Lung (tissue), 12 donors: ENCODE data around the gene CCR3. TPM values are rescaled to one million over a fixed set of nuclear protein-coding genes. Genes with fewer than 3 reads are reported as not detected.

Experiments used
- ATAC-seq: fragments of 200-7000 bp; cut with Tn5 transposase; one replicate; pipeline ENCODE4 v1.9.1; 2020; ENCODE audit warnings: moderate number of reproducible peaks; ENCODE audit not compliant: insufficient read depth, low FRiP score
- DNase-seq, 3 donors: peaks; one replicate each; pipeline ENCODE4 v3.0.0-alpha.2; 2013 to 2017
- H3K27ac ChIP-seq, 2 donors: one replicate each; pipeline ENCODE4 v1.5.1; 2013; ENCODE audit warnings: mild to moderate bottlenecking in 2 of 2, moderate library complexity in 2 of 2, control low read depth in 1 of 2, inconsistent platforms in 1 of 2, low read depth in 1 of 2, low read length in 1 of 2
- H3K27me3 ChIP-seq, 3 donors: one replicate each; pipeline ENCODE4 v1.5.1; 2013; ENCODE audit warnings: low read length in 2 of 3; ENCODE audit not compliant: control insufficient read depth in 3 of 3, insufficient read depth in 3 of 3
- H3K36me3 ChIP-seq, 4 donors: one replicate each; pipeline ENCODE4 v1.5.1; 2013; ENCODE audit warnings: low read length in 4 of 4, mild to moderate bottlenecking in 1 of 4, moderate library complexity in 1 of 4; ENCODE audit not compliant: control insufficient read depth in 4 of 4, insufficient read depth in 4 of 4
- H3K4me1 ChIP-seq, 5 donors: one replicate each; pipeline ENCODE4 v1.5.1; 2013; ENCODE audit warnings: low read length in 5 of 5, mild to moderate bottlenecking in 2 of 5, moderate library complexity in 1 of 5; ENCODE audit not compliant: control insufficient read depth in 5 of 5, insufficient read depth in 5 of 5
- H3K4me3 ChIP-seq: one replicate; pipeline ENCODE4 v1.5.1; 2013; ENCODE audit warnings: mild to moderate bottlenecking, control low read depth, moderate library complexity
- H3K9ac ChIP-seq, 2 donors: one replicate each; pipeline ENCODE4 v1.5.1; 2013; ENCODE audit warnings: low read length in 2 of 2, control low read depth in 1 of 2; ENCODE audit not compliant: insufficient read depth in 1 of 2
- H3K9me3 ChIP-seq, 4 donors: one replicate each; pipeline ENCODE4 v1.5.1; 2013; ENCODE audit warnings: low read length in 3 of 4, mild to moderate bottlenecking in 1 of 4, moderate library complexity in 1 of 4; ENCODE audit not compliant: control insufficient read depth in 4 of 4, insufficient read depth in 3 of 4
- CTCF ChIP-seq: IDR thresholded peaks from 2 replicates; pipeline ENCODE4 v1.5.1; 2012; ENCODE audit warnings: mild to moderate bottlenecking; ENCODE audit errors: control extremely low read depth, extremely low read depth
- WGBS, 2 donors: extraction: QIAGEN DNeasy Blood & Tissue Kit; methylation state at CpG; one replicate each; pipeline ENCODE4 v1.1.7; 2013; 5-methylcytosine and 5-hydroxymethylcytosine counted together
- polyA plus RNA-seq, 2 donors: library from polyadenylated mRNA; stranded (reverse); fragments of 200-250 nt; gene quantifications; one replicate each; pipeline ENCODE4 v1.2.1, GENCODE V29; 2013
- total RNA-seq, 2 donors: library from RNA; depleted of rRNA in 1 of 2; stranded (reverse); fragments of >200 nt in 1 of 2; gene quantifications; one replicate each; pipeline ENCODE4 v1.2.1, GENCODE V29; 2014 to 2021
- donor health status: control.
- donor health status: control.
- donor health status: Bipolar disorder and iron deficiency.
- donor health status: healthy.
- donor health status: DM: yes; HTN: yes; CAD: no.

CCR3 gene
- total and polyA plus RNA-seq, 4 donors, result 0.15 to 0.88 (median 0.31) TPM; not detected in 1

DNA sequence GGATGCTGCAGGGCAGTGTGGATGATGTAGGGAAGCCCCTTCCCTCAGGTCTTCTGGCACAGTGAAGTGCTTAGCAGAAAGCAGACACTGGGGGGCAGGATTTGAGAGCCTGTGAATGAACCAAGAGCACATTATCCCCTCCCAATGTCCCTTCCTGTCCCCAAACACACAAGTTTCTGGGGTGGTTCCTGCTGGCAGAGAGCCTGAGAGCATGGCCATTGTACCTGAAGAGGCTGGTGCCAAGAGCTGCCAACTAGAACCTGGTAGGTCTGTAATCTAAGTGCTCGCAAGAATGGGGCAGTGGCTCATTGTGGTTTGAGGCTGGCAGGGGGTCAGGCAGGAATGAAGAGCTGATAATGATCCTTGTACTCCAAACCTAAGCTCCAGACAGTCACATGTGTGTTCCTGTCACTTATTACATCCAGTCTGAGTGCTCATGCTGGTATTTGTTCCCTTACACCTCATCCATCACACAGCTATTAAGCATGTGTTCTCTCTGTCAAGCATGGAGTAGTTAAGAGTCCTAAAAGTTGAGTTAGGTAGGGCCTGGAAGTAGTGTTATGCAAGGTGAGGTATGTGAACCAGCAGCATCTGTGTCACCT, 27.4 kb upstream of the CCR3 start:
- WGBS, 2 donors, result 67 to 92% methylated on average over 1 of the region's 1 CpG
- H3K9me3 ChIP-seq, result no peaks in the 10 kb centered on the region
- ATAC-seq, result peak; percentile 71
- DNase-seq, result peak; percentile 30 to 73 (median 61)
- no peak for TF ChIP-seq CTCF
- H3K9ac ChIP-seq, result no peak overlapping the region
- no peaks in the 10 kb centered on the region for H3K36me3 ChIP-seq
- H3K27me3 ChIP-seq, result no peaks in the 10 kb centered on the region
- H3K4me3 ChIP-seq, result no peak overlapping the region
- peaks cover 0 to 20% (median 10%) of the 10 kb centered on the region in 5 donors for H3K4me1 ChIP-seq
- H3K27ac ChIP-seq, result peak overlapping the region in 1 of 2 donors; percentile 21

- DNase-seq (peak; percentile 30 to 62 (median 43)), ATAC-seq (peak; percentile 44)
- no peak overlapping the region for H3K4me3 ChIP-seq
- peak overlapping the region in 1 of 2 donors; percentile 2 for H3K27ac ChIP-seq
- H3K27me3 ChIP-seq, result no peaks in the 10 kb centered on the region
- no peaks in the 10 kb centered on the region for H3K36me3 ChIP-seq
- no peak for TF ChIP-seq CTCF
- H3K9ac ChIP-seq, result no peak overlapping the region
- 62 to 74% methylated on average over 4 of the region's 4 CpGs for WGBS, 2 donors
- peaks cover 0 to 20% (median 10%) of the 10 kb centered on the region in 5 donors for H3K4me1 ChIP-seq
- H3K9me3 ChIP-seq, result peaks cover 0 to 5% (median 0%) of the 10 kb centered on the region in 4 donors
Observed at GRCh38 chr3:46215810-46216414, 26.3 kb upstream of the CCR3 start.

GRCh38 chr3:46218196-46218709, 24.0 kb upstream of the CCR3 start:
- peaks cover 0 to 5% (median 0%) of the 10 kb centered on the region in 4 donors for H3K9me3 ChIP-seq
- no peak overlapping the region for H3K9ac ChIP-seq
- no peaks in the 10 kb centered on the region for H3K27me3 ChIP-seq
- WGBS, 2 donors, result 72 to 91% methylated on average over 2 of the region's 2 CpGs
- ATAC-seq (no peak), DNase-seq (no peak)
- peaks cover 0 to 26% (median 18%) of the 10 kb centered on the region in 5 donors for H3K4me1 ChIP-seq
- H3K36me3 ChIP-seq, result no peaks in the 10 kb centered on the region
- no peak overlapping the region for H3K27ac ChIP-seq
- H3K4me3 ChIP-seq, result no peak overlapping the region
- no peak for TF ChIP-seq CTCF
